K562 (cell line): ENCODE results near the gene C17orf50. TPM values are rescaled to one million over a fixed set of nuclear protein-coding genes. Genes with fewer than 3 reads are reported as not detected.

Experiments used
- ATAC-seq: fragments of 200-7000 bp; cut with Tn5 transposase; 3 replicates; pipeline ENCODE4 v1.9.1; 2020; ENCODE audit warnings: moderate library complexity
- BruUV-seq: library from RNA; stranded (reverse); fragments of 400-500 nt; replicated peaks from 2 replicates; lab custom pipeline; 2021; lab: Mats Ljungman, UMichigan
- CTCF ChIA-PET: fragments of 300-600 bp; formaldehyde crosslinking; extraction: SDS; loops from one replicate; lab custom pipeline; 2021; ENCODE audit warnings: low intra/inter-chr PET ratio; lab: Yijun Ruan, JAX
- POLR2A ChIA-PET: fragments of 300-600, 350-650 bp; sonication (Branson Sonifier 250); formaldehyde crosslinking; extraction: SDS; loops from one replicate; lab custom pipeline; 2021; ENCODE audit warnings: antibody characterized with exemption, inconsistent platforms; lab: Yijun Ruan, JAX
- DNase-seq, 4 experiments: peaks; one replicate each; pipeline versions ENCODE4 v3.0.0 to v3.0.0-alpha.2; 2011 to 2018; ENCODE audit warnings: low spot score in 3 of 4, mixed read lengths in 3 of 4; ENCODE audit errors: extremely low read depth in 1 of 4
- FAIRE-seq: peaks from 2 replicates; lab custom pipeline; 2011; peaks lifted over from hg19 to GRCh38; lab: Jason Lieb, UNC
- H2AFZ ChIP-seq: 2 replicates; pipeline ENCODE4 v1.6.0; 2011; ENCODE audit warnings: low read depth, low read length, control low read depth, inconsistent platforms
- H3K27ac ChIP-seq: fragments of 200-600 bp; 3 replicates; pipeline ENCODE4 v1.8.0; 2011; ENCODE audit warnings: low read depth, mild to moderate bottlenecking, control low read depth, inconsistent platforms, low read length, moderate library complexity, mixed read lengths; ENCODE audit errors: extremely low read depth
- H3K27me3 ChIP-seq, 2 experiments: fragments of 300-600 bp in 1 of 2; 2 replicates in 1 of 2; 3 replicates in 1 of 2; pipeline versions ENCODE4 v1.6.0 to v1.8.0; 2011; ENCODE audit warnings: inconsistent platforms in 2 of 2, low read length in 2 of 2, mild to moderate bottlenecking in 1 of 2, mixed read lengths in 1 of 2, moderate library complexity in 1 of 2; ENCODE audit not compliant: control insufficient read depth in 2 of 2, insufficient read depth in 2 of 2
- H3K36me3 ChIP-seq: fragments of 300-600 bp; 3 replicates; pipeline ENCODE4 v1.8.0; 2011; ENCODE audit warnings: mild to moderate bottlenecking, low read length, inconsistent platforms; ENCODE audit not compliant: control insufficient read depth, insufficient read depth
- H3K4me1 ChIP-seq, 2 experiments: fragments of 200-600 bp in 1 of 2; replicated peaks in 1 of 2; 2 replicates in 1 of 2; 3 replicates in 1 of 2; pipeline versions ENCODE4 v1.5.1 to v1.8.0; 2011; ENCODE audit warnings: inconsistent platforms in 2 of 2, low read length in 2 of 2, mild to moderate bottlenecking in 1 of 2, mixed read lengths in 1 of 2, moderate library complexity in 1 of 2; ENCODE audit not compliant: control insufficient read depth in 2 of 2, insufficient read depth in 2 of 2
- H3K4me2 ChIP-seq: 2 replicates; pipeline ENCODE4 v1.6.1; 2011; ENCODE audit warnings: low read length, control low read depth, inconsistent platforms, mixed read lengths; ENCODE audit not compliant: insufficient read depth
- H3K4me3 ChIP-seq: fragments of 200-600 bp; sonication (generic), shearing (Covaris generic); 2 replicates; pipeline ENCODE4 v1.5.1; 2016; ENCODE audit warnings: control low read depth, inconsistent platforms
- H3K79me2 ChIP-seq: fragments of 200-600 bp; 3 replicates; pipeline ENCODE4 v1.8.0; 2011; ENCODE audit warnings: low read length, inconsistent platforms; ENCODE audit not compliant: control insufficient read depth, insufficient read depth
- H3K9ac ChIP-seq, 2 experiments: 2 replicates each; pipeline versions ENCODE4 v1.6.0 to v1.6.1; 2011; ENCODE audit warnings: low read depth in 2 of 2, low read length in 2 of 2, control low read depth in 1 of 2, inconsistent platforms in 1 of 2, mild to moderate bottlenecking in 1 of 2, mixed read lengths in 1 of 2; ENCODE audit not compliant: insufficient read depth in 1 of 2
- H3K9me1 ChIP-seq: one replicate; pipeline ENCODE4 v1.6.0; 2011; ENCODE audit warnings: inconsistent platforms, mild to moderate bottlenecking, low read length, moderate library complexity; ENCODE audit not compliant: control insufficient read depth, insufficient read depth
- H3K9me3 ChIP-seq: replicated peaks from 2 replicates; pipeline ENCODE4 v1.5.1; 2011; ENCODE audit warnings: low read depth, low read length, inconsistent platforms; ENCODE audit not compliant: control insufficient read depth, insufficient read depth
- H4K20me1 ChIP-seq: replicated peaks from 2 replicates; pipeline ENCODE4 v1.6.1; 2011; ENCODE audit warnings: low read length, inconsistent platforms, mixed read lengths; ENCODE audit not compliant: control insufficient read depth, insufficient read depth
- ATF1 ChIP-seq, 2 experiments: fragments of 450-650 bp in 1 of 2; IDR thresholded peaks; 2 replicates each; pipeline ENCODE4 v1.6.1; 2016; ENCODE audit warnings: missing compliant biosample characterization in 1 of 2, missing genetic modification characterization in 1 of 2
- CEBPB ChIP-seq: fragments of 450-650 bp; IDR thresholded peaks from 2 replicates; pipeline ENCODE4 v1.6.1; 2016; ENCODE audit warnings: missing genetic modification characterization, missing compliant biosample characterization
- FOXK1 ChIP-seq: sonication (generic); formaldehyde crosslinking; IDR thresholded peaks from 2 replicates; pipeline ENCODE4 v1.8.0; 2022; ENCODE audit warnings: missing genetic modification reagents, mild to moderate bottlenecking, borderline replicate concordance
- FOXP1 ChIP-seq: sonication (generic); formaldehyde crosslinking; IDR thresholded peaks from 2 replicates; pipeline ENCODE4 v1.8.0; 2022; ENCODE audit warnings: mild to moderate bottlenecking, missing genetic modification reagents
- GMEB1 ChIP-seq: fragments of 250-450 bp; sonication (Bioruptor Pico); IDR thresholded peaks from 2 replicates; pipeline ENCODE4 v1.4.0; 2020; ENCODE audit warnings: mild to moderate bottlenecking
- GTF2F1 ChIP-seq: IDR thresholded peaks from 2 replicates; pipeline ENCODE4 v1.6.1; 2011; ENCODE audit warnings: low read depth, low read length, improper control_type of control experiment
- KLF1 ChIP-seq: fragments of 450-650 bp; IDR thresholded peaks from 2 replicates; pipeline ENCODE4 v1.6.1; 2016; ENCODE audit warnings: missing genetic modification characterization, missing compliant biosample characterization
- MIER1 ChIP-seq: fragments of 450-650 bp; IDR thresholded peaks from 2 replicates; pipeline ENCODE4 v1.6.1; 2016; ENCODE audit warnings: antibody characterized with exemption, mild to moderate bottlenecking, low read depth
- NCOA6 ChIP-seq: fragments of 450-650 bp; IDR thresholded peaks from 2 replicates; pipeline ENCODE4 v1.6.1; 2017; ENCODE audit warnings: mild to moderate bottlenecking
- NRF1 ChIP-seq, 2 experiments: fragments of 450-650 bp; IDR thresholded peaks in 1 of 2; conservative IDR thresholded peaks in 1 of 2; 2 replicates each; pipeline ENCODE4 v1.6.1; 2014; ENCODE audit warnings: mild to moderate bottlenecking in 2 of 2
- POLR2A ChIP-seq: fragments of 450-650 bp; conservative IDR thresholded peaks from 2 replicates; pipeline ENCODE4 v1.6.1; 2016
- SOX6 ChIP-seq: fragments of 450-650 bp; IDR thresholded peaks from 2 replicates; pipeline ENCODE4 v1.6.1; 2014; ENCODE audit warnings: mild to moderate bottlenecking
- SRSF1 ChIP-seq: fragments of 200-400 bp; formaldehyde crosslinking; IDR thresholded peaks from 2 replicates; pipeline ENCODE4 v1.6.1; 2017; ENCODE audit warnings: mild to moderate bottlenecking, low read depth, low read length, moderate library complexity
- ZNF316 ChIP-seq: fragments of 450-650 bp; IDR thresholded peaks from 2 replicates; pipeline ENCODE4 v1.6.1; 2016
- ZNF444 ChIP-seq: fragments of 250-450 bp; sonication (Bioruptor Pico); IDR thresholded peaks from 2 replicates; pipeline ENCODE4 v1.4.0; 2020; ENCODE audit warnings: mild to moderate bottlenecking, moderate library complexity
- ZNF695 ChIP-seq: fragments of 450-650 bp; formaldehyde crosslinking; IDR thresholded peaks from 2 replicates; pipeline ENCODE4 v1.4.0; 2020; ENCODE audit warnings: mild to moderate bottlenecking, moderate library complexity
- ZNF740 ChIP-seq, 3 experiments: fragments of 200-800 bp in 1 of 3; sonication (Bioruptor generic) in 1 of 3; sonication (generic) in 1 of 3; formaldehyde crosslinking in 1 of 3; IDR thresholded peaks; 2 replicates each; pipeline versions ENCODE4 v1.6.1 to v1.8.0; 2016 to 2022; ENCODE audit warnings: mild to moderate bottlenecking in 2 of 3, missing compliant biosample characterization in 2 of 3, missing genetic modification characterization in 2 of 3, missing genetic modification reagents in 1 of 3
- ZZZ3 ChIP-seq: fragments of 450-650 bp; IDR thresholded peaks from 2 replicates; pipeline ENCODE4 v1.6.1; 2016; ENCODE audit warnings: antibody characterized with exemption, mild to moderate bottlenecking, moderate library complexity
- WGBS: fragments of 100-300 bp; shearing (Covaris generic); methylation state at CpG from one replicate; pipeline ENCODE4 v1.1.6; 2016; ENCODE audit warnings: low coverage, mixed read lengths; ENCODE audit not compliant: insufficient coverage; ENCODE audit errors: missing lambda C conversion rate; 5-methylcytosine and 5-hydroxymethylcytosine counted together
- in situ Hi-C: fragments of 300-500 bp; cut with MboI; formaldehyde crosslinking; loops from 4 replicates; pipeline ENCODE4 v1.15.0; 2018; ENCODE audit warnings: inconsistent platforms, mixed read lengths
- intact Hi-C: fragments of 100-400 bp; cut with micrococcal nuclease; formaldehyde crosslinking; loops from 2 replicates; pipeline ENCODE4 v1.14.2; 2022
- polyA plus RNA-seq, 8 experiments: library from polyadenylated mRNA; depleted of rRNA in 4 of 8; stranded (reverse) in 5 of 8; unstranded in 3 of 8; fragments of >200 nt; fragmentation: Nextera tagmentation in 2 of 8; fragmentation: Illumina TruSeq in 1 of 8; extraction: Ambion mirVana in 2 of 8; extraction: Trizol in 1 of 8; gene quantifications; 2 replicates each; pipeline versions ENCODE4 v1.2.1 to v1.2.3, GENCODE V29; 2011 to 2014; ENCODE audit warnings: inconsistent platforms in 1 of 8, missing spikeins in 1 of 8
- total RNA-seq, 7 experiments: library from RNA; depleted of rRNA in 6 of 7; stranded (reverse); fragments of >200 nt in 6 of 7; fragmentation: Illumina TruSeq in 2 of 7; extraction: Trizol in 2 of 7; gene quantifications; 2 replicates each; pipeline versions ENCODE4 v1.2.1 to v1.2.3, GENCODE V29; 2011 to 2021; ENCODE audit warnings: low replicate concordance in 1 of 7
- TF ChIP-seq, protein P1 (sequence below): fragments of 250-450 bp; sonication (Bioruptor Pico); IDR thresholded peaks from 2 replicates; pipeline ENCODE4 v1.5.0; 2021
- TF ChIP-seq, protein P2 (sequence below): fragments of 250-450 bp; sonication (Bioruptor Pico); IDR thresholded peaks from 2 replicates; pipeline ENCODE4 v1.9.0; 2021; ENCODE audit warnings: mild to moderate bottlenecking

The C17orf50 gene
- total and polyA plus RNA-seq, 9 of the 15 experiments (the other 6 are each of a cell fraction or from before 2014, with no cell fraction given), result not detected

DNA sequence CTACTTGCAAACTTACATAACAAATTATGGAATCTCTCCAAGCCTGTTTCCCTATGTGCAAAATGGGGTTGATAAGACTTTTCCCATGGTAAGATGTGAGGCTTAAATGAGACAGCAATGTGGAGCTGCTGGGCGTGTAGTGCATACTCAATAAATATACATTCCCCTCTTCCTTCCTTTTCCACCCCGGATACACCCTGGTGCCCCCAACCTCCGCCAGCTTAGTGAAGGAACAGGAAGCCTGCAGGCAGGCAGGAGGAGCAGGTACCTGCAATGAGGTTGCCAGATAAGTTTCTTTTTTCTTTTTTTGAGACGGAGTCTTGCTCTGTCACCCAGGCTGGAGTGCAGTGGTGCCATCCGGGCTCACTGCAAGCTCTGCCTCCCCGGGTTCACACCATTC, 14.9 kb downstream of the C17orf50 start (continued):
- TF ChIP-seq POLR2A, result no peak
- TF ChIP-seq NRF1 (conservative IDR thresholded peaks at IDR 0.05 in 1 of 2, IDR thresholded peaks at IDR 0.05 in 1 of 2), result no peak
- TF ChIP-seq, protein P1, sequence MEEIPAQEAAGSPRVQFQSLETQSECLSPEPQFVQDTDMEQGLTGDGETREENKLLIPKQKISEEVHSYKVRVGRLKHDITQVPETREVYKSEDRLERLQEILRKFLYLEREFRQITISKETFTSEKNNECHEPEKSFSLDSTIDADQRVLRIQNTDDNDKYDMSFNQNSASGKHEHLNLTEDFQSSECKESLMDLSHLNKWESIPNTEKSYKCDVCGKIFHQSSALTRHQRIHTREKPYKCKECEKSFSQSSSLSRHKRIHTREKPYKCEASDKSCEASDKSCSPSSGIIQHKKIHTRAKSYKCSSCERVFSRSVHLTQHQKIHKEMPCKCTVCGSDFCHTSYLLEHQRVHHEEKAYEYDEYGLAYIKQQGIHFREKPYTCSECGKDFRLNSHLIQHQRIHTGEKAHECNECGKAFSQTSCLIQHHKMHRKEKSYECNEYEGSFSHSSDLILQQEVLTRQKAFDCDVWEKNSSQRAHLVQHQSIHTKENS (CRISPR knock-in tag), result no peak
- TF ChIP-seq SOX6, result no peak
- no peak for TF ChIP-seq MIER1
- no peak for TF ChIP-seq ATF1 (CRISPR knock-in tag; IDR thresholded peaks at IDR 0.05)
- no peak for TF ChIP-seq ATF1 (tag; IDR thresholded peaks at IDR 0.05)

GRCh38 chr17:35778641-35779196, 18.0 kb downstream of the C17orf50 start:
- intact Hi-C loops, result no loop called here
- H3K4me1 ChIP-seq, result no peaks in the 10 kb centered on the region
- POLR2A ChIA-PET, result interaction anchor here (0.7 to 0.8 kb wide), 2 partner anchors 11 to 93 kb away, joined by 3 to 4 read pairs; no protein-coding TSS in a partner anchor
- no peak for TF ChIP-seq NCOA6
- TF ChIP-seq ZNF740 (CRISPR knock-in tag; IDR thresholded peaks at IDR 0.05), result no peak
- TF ChIP-seq ZNF740 (tag; IDR thresholded peaks at IDR 0.05), result no peak
- no peak for TF ChIP-seq ZZZ3
- no peak for TF ChIP-seq FOXP1 (CRISPR knock-in tag)
- TF ChIP-seq KLF1 (tag), result no peak
- TF ChIP-seq, protein P2, sequence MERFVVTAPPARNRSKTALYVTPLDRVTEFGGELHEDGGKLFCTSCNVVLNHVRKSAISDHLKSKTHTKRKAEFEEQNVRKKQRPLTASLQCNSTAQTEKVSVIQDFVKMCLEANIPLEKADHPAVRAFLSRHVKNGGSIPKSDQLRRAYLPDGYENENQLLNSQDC (CRISPR knock-in tag), result no peak
- TF ChIP-seq SRSF1, result no peak
- no peak for TF ChIP-seq ZNF695 (CRISPR knock-in tag)
- TF ChIP-seq ZNF316, result no peak
- no peak for TF ChIP-seq GMEB1 (CRISPR knock-in tag)
- TF ChIP-seq ZNF444, result no peak
- no peak for TF ChIP-seq FOXK1
- no peak for TF ChIP-seq GTF2F1
- no peak for TF ChIP-seq CEBPB (tag)

More at GRCh38 chr17:35778641-35779196, 18.0 kb downstream of the C17orf50 start:
- under 1% methylated on average over 13 of the region's 16 CpGs for WGBS
- Histone ChIP-seq H4K20me1 (no peaks in the 10 kb centered on the region; the same call in 1 of the 2 replicates), H3K79me2 (no peaks in the 10 kb centered on the region), H3K36me3 (no peaks in the 10 kb centered on the region), H3K9me1 (no peaks in the 10 kb centered on the region), H3K9me3 (no peaks in the 10 kb centered on the region), H2AFZ (no peak overlapping the region), H3K27ac (no peak overlapping the region), H3K4me3 (no peak overlapping the region), H3K4me2 (no peak overlapping the region), H3K27me3 (peaks cover 47 to 52% of the 10 kb centered on the region in 2 experiments), H3K9ac (no peak overlapping the region)
- FAIRE-seq (no peak), DNase-seq (no peak), ATAC-seq (no peak; the same call in 2 of the 3 replicates)
- CTCF ChIA-PET, result no interaction called here
- BruUV-seq, result no TSS peak
- in situ Hi-C loops, result no loop called here
